H1 (cell line): Measurements from ENCODE around the gene RIMS1. TPM values are rescaled to one million over a fixed set of nuclear protein-coding genes. Genes with fewer than 3 reads are reported as not detected.

ENCODE experiments used
- CTCF ChIA-PET: fragments of 300-600 bp; sonication (Branson Sonifier 250); formaldehyde crosslinking; loops from one replicate; lab custom pipeline; 2021; ENCODE audit not compliant: partially characterized antibody; lab: Charles Lee
- POLR2A ChIA-PET: fragments of 300-600 bp; sonication (Branson Sonifier 250); formaldehyde crosslinking; loops from one replicate; lab custom pipeline; 2021; ENCODE audit warnings: inconsistent platforms; ENCODE audit not compliant: partially characterized antibody; lab: Charles Lee
- DNase-seq, 2 experiments: peaks; one replicate each; pipeline versions ENCODE4 v3.0.0 to v3.0.0-alpha.2; 2010 to 2022; ENCODE audit warnings: low spot score in 2 of 2, low read depth in 1 of 2, mixed read lengths in 1 of 2
- FAIRE-seq: peaks from 2 replicates; lab custom pipeline; 2011; peaks lifted over from hg19 to GRCh38; lab: Jason Lieb, UNC
- H2AFZ ChIP-seq: 2 replicates; pipeline ENCODE4 v1.8.1; 2012; ENCODE audit warnings: low read length, inconsistent platforms
- H2AK5ac ChIP-seq: 2 replicates; pipeline ENCODE4 v1.6.1; 2013; ENCODE audit warnings: low read depth, low read length
- H2BK120ac ChIP-seq: replicated peaks from 2 replicates; pipeline ENCODE3; 2013; ENCODE audit warnings: low read depth, low read length, inconsistent platforms
- H2BK12ac ChIP-seq: 2 replicates; pipeline ENCODE4 v1.6.1; 2013; ENCODE audit warnings: low read depth, low read length
- H2BK15ac ChIP-seq: 2 replicates; pipeline ENCODE4 v1.6.1; 2013; ENCODE audit warnings: low read length
- H2BK20ac ChIP-seq: 2 replicates; pipeline ENCODE4 v1.6.1; 2013; ENCODE audit warnings: low read length
- H2BK5ac ChIP-seq: 2 replicates; pipeline ENCODE4 v1.6.1; 2013; ENCODE audit warnings: low read depth, low read length
- H3K14ac ChIP-seq: 2 replicates; pipeline ENCODE4 v1.6.1; 2013; ENCODE audit warnings: inconsistent platforms; ENCODE audit not compliant: insufficient read length
- H3K18ac ChIP-seq: 2 replicates; pipeline ENCODE4 v1.6.1; 2013; ENCODE audit warnings: low read length; ENCODE audit errors: extremely low read depth
- H3K23ac ChIP-seq: 2 replicates; pipeline ENCODE4 v1.6.1; 2013; ENCODE audit warnings: inconsistent platforms; ENCODE audit not compliant: insufficient read length
- H3K23me2 ChIP-seq: 2 replicates; pipeline ENCODE4 v1.6.1; 2013; ENCODE audit warnings: low read depth, low read length
- H3K27ac ChIP-seq: 2 replicates; pipeline ENCODE4 v1.6.1; 2011; ENCODE audit warnings: low read depth, low read length, inconsistent platforms
- H3K27me3 ChIP-seq, 4 experiments: replicated peaks in 1 of 4; 1 replicate in 1 of 4; 2 replicates in 3 of 4; pipeline versions ENCODE4 v1.6.1 to v1.8.1; 2011 to 2013; ENCODE audit warnings: low read length in 3 of 4, mild to moderate bottlenecking in 3 of 4, inconsistent platforms in 2 of 4, mixed read lengths in 2 of 4, moderate library complexity in 1 of 4; ENCODE audit not compliant: control insufficient read depth in 3 of 4, insufficient read depth in 3 of 4; ENCODE audit errors: extremely low read depth in 1 of 4
- H3K36me3 ChIP-seq, 4 experiments: 2 replicates each; pipeline versions ENCODE4 v1.6.1 to v1.8.1; 2011 to 2013; ENCODE audit warnings: mild to moderate bottlenecking in 4 of 4, low read length in 3 of 4, moderate library complexity in 2 of 4, control low read depth in 1 of 4, inconsistent platforms in 1 of 4; ENCODE audit not compliant: insufficient read depth in 4 of 4, control insufficient read depth in 2 of 4
- H3K4ac ChIP-seq: replicated peaks from 2 replicates; pipeline ENCODE3; 2013; ENCODE audit warnings: low read length, low read depth, mixed read lengths, inconsistent platforms; ENCODE audit not compliant: insufficient read length
- H3K4me1 ChIP-seq, 4 experiments: replicated peaks in 1 of 4; 1 replicate in 1 of 4; 2 replicates in 3 of 4; pipeline versions ENCODE4 v1.6.1 to v1.8.1; 2011 to 2013; ENCODE audit warnings: low read length in 3 of 4, inconsistent platforms in 2 of 4, mixed read lengths in 1 of 4; ENCODE audit not compliant: insufficient read depth in 4 of 4, control insufficient read depth in 3 of 4
- H3K4me2 ChIP-seq, 2 experiments: 2 replicates each; pipeline versions ENCODE4 v1.6.1 to v1.8.1; 2011 to 2013; ENCODE audit warnings: low read depth in 2 of 2, low read length in 2 of 2, control low read depth in 1 of 2, inconsistent platforms in 1 of 2, mild to moderate bottlenecking in 1 of 2; ENCODE audit not compliant: insufficient read depth in 1 of 2
- H3K4me3 ChIP-seq, 4 experiments: fragments of 200-600, 300-600 bp in 1 of 4; sonication (generic), shearing (Covaris generic), sonication (Bioruptor Twin) in 1 of 4; 2 replicates each; pipeline versions ENCODE4 v1.5.1 to v1.8.1; 2011 to 2016; ENCODE audit warnings: low read length in 4 of 4, low read depth in 3 of 4, control low read depth in 2 of 4, inconsistent platforms in 2 of 4, mild to moderate bottlenecking in 2 of 4, mixed read lengths in 1 of 4, moderate library complexity in 1 of 4; ENCODE audit not compliant: insufficient read depth in 2 of 4; ENCODE audit errors: extremely low read depth in 1 of 4
- H3K56ac ChIP-seq: replicated peaks from 2 replicates; pipeline ENCODE3; 2013; ENCODE audit warnings: low read depth, mild to moderate bottlenecking, mixed read lengths, low read length, inconsistent platforms; ENCODE audit not compliant: insufficient read length
- H3K79me1 ChIP-seq: 2 replicates; pipeline ENCODE4 v1.6.1; 2013; ENCODE audit warnings: low read depth, low read length, control low read depth
- H3K79me2 ChIP-seq, 2 experiments: 2 replicates each; pipeline versions ENCODE4 v1.6.1 to v1.8.1; 2012 to 2013; ENCODE audit warnings: low read length in 2 of 2, mild to moderate bottlenecking in 2 of 2, inconsistent platforms in 1 of 2; ENCODE audit not compliant: insufficient read depth in 2 of 2, control insufficient read depth in 1 of 2
- H3K9ac ChIP-seq, 4 experiments: replicated peaks in 1 of 4; 1 replicate in 1 of 4; 2 replicates in 3 of 4; pipeline versions ENCODE4 v1.6.1 to v1.8.1; 2011 to 2013; ENCODE audit warnings: low read depth in 3 of 4, low read length in 3 of 4, control low read depth in 2 of 4, mild to moderate bottlenecking in 2 of 4, moderate library complexity in 2 of 4, inconsistent platforms in 1 of 4; ENCODE audit errors: extremely low read depth in 1 of 4
- H3K9me3 ChIP-seq, 2 experiments: 2 replicates each; pipeline versions ENCODE4 v1.6.1 to v1.8.1; 2012 to 2013; ENCODE audit warnings: mild to moderate bottlenecking in 2 of 2, moderate library complexity in 2 of 2, control low read depth in 1 of 2, inconsistent platforms in 1 of 2, low read depth in 1 of 2, low read length in 1 of 2, mixed read lengths in 1 of 2; ENCODE audit not compliant: insufficient read depth in 2 of 2
- H4K20me1 ChIP-seq, 2 experiments: replicated peaks in 1 of 2; 2 replicates each; pipeline versions ENCODE3 to v1.8.1; 2011 to 2013; ENCODE audit warnings: inconsistent platforms in 2 of 2, low read length in 2 of 2, mild to moderate bottlenecking in 1 of 2; ENCODE audit not compliant: insufficient read depth in 2 of 2, control insufficient read depth in 1 of 2
- H4K5ac ChIP-seq: 2 replicates; pipeline ENCODE4 v1.6.1; 2013; ENCODE audit warnings: low read length, low read depth, mixed read lengths, inconsistent platforms; ENCODE audit not compliant: insufficient read length
- H4K8ac ChIP-seq: 2 replicates; pipeline ENCODE4 v1.8.0; 2013; ENCODE audit warnings: mild to moderate bottlenecking, moderate library complexity, low read length, inconsistent platforms; ENCODE audit not compliant: insufficient read depth; ENCODE audit errors: extremely low read depth
- H4K91ac ChIP-seq: replicated peaks from 2 replicates; pipeline ENCODE3; 2013; ENCODE audit warnings: low read length, mixed read lengths, inconsistent platforms; ENCODE audit not compliant: insufficient read length
- ASH2L ChIP-seq: fragments of 200-600, 300-600 bp; sonication (generic); IDR thresholded peaks from one replicate; pipeline ENCODE4 v1.7.1; 2017; ENCODE audit warnings: low read length
- BACH1 ChIP-seq: IDR thresholded peaks from 2 replicates; pipeline ENCODE4 v1.6.1; 2012; ENCODE audit warnings: low read length, improper control_type of control experiment
- CEBPB ChIP-seq: IDR thresholded peaks from 2 replicates; pipeline ENCODE4 v1.6.1; 2012; ENCODE audit warnings: low read depth, low read length
- CTBP2 ChIP-seq: IDR thresholded peaks from 2 replicates; pipeline ENCODE4 v1.7.0; 2011; ENCODE audit warnings: borderline replicate concordance, mild to moderate bottlenecking, moderate library complexity, mixed read lengths, low read length; ENCODE audit not compliant: insufficient read depth, insufficient read length
- EZH2 ChIP-seq: fragments of 200-600 bp; sonication (generic); IDR thresholded peaks from 2 replicates; pipeline ENCODE4 v1.7.1; 2012; ENCODE audit warnings: low read depth, mild to moderate bottlenecking, moderate library complexity, low read length, inconsistent platforms; ENCODE audit not compliant: severe bottlenecking
- HDAC6 ChIP-seq: IDR thresholded peaks from one replicate; pipeline ENCODE4 v1.7.1; 2012; ENCODE audit warnings: low read depth, mild to moderate bottlenecking, inconsistent platforms, low read length, moderate library complexity
- KDM1A ChIP-seq: fragments of 200-600, 300-600 bp; sonication (generic); IDR thresholded peaks from 2 replicates; pipeline ENCODE4 v1.7.1; 2016; ENCODE audit warnings: mild to moderate bottlenecking, low read length, borderline replicate concordance
- POLR2A ChIP-seq, 2 experiments: IDR thresholded peaks; 1 replicate in 1 of 2; 2 replicates in 1 of 2; pipeline ENCODE4 v1.6.1; 2011; ENCODE audit warnings: low read depth in 2 of 2, low read length in 2 of 2, mild to moderate bottlenecking in 2 of 2; ENCODE audit errors: control extremely low read depth in 1 of 2
- POLR2AphosphoS5 ChIP-seq: IDR thresholded peaks from 2 replicates; pipeline ENCODE4 v1.6.1; 2011; ENCODE audit warnings: low read depth, low read length
- RFX5 ChIP-seq: IDR thresholded peaks from 2 replicates; pipeline ENCODE4 v1.6.1; 2011; ENCODE audit warnings: low read depth, low read length, improper control_type of control experiment, borderline replicate concordance
- RXRA ChIP-seq: IDR thresholded peaks from 2 replicates; pipeline ENCODE4 v1.6.1; 2011; ENCODE audit warnings: low read depth, mild to moderate bottlenecking, low read length, moderate library complexity; ENCODE audit not compliant: insufficient read depth
- SAP30 ChIP-seq: fragments of 300-600 bp; sonication (generic); IDR thresholded peaks from 2 replicates; pipeline ENCODE4 v1.7.1; 2012; ENCODE audit warnings: low read length, moderate library complexity, mild to moderate bottlenecking, inconsistent platforms; ENCODE audit not compliant: insufficient read depth, insufficient replicate concordance
- SIRT6 ChIP-seq: IDR thresholded peaks from one replicate; pipeline ENCODE4 v1.7.1; 2012; ENCODE audit warnings: low read length, inconsistent platforms
- SP1 ChIP-seq: IDR thresholded peaks from 2 replicates; pipeline ENCODE4 v1.6.1; 2011; ENCODE audit warnings: low read depth, low read length
- SRF ChIP-seq: IDR thresholded peaks from 2 replicates; pipeline ENCODE4 v1.6.1; 2011; ENCODE audit warnings: mild to moderate bottlenecking, low read depth, low read length, moderate library complexity
- YY1 ChIP-seq: IDR thresholded peaks from 2 replicates; pipeline ENCODE4 v1.6.1; 2011; ENCODE audit warnings: low read depth, mild to moderate bottlenecking, low read length
- WGBS, 2 experiments: shearing (Covaris generic) in 1 of 2; methylation state at CpG; one replicate each; pipeline versions ENCODE4 v1.1.6 to v1.1.7; 2013 to 2015; ENCODE audit warnings: low lambda C conversion rate in 2 of 2, mixed read lengths in 2 of 2, inconsistent platforms in 1 of 2, low coverage in 1 of 2, missing lambda C conversion rate in 1 of 2; ENCODE audit not compliant: insufficient replicate concordance in 2 of 2, insufficient coverage in 1 of 2, insufficient read length in 1 of 2; ENCODE audit errors: extremely low coverage in 1 of 2, missing lambda C conversion rate in 1 of 2; 5-methylcytosine and 5-hydroxymethylcytosine counted together
- polyA plus RNA-seq, 7 experiments: library from polyadenylated mRNA; depleted of rRNA in 3 of 7; stranded (reverse) in 5 of 7; unstranded in 2 of 7; fragments of >200 nt in 5 of 7; fragments of 200-250 nt in 2 of 7; gene quantifications; 1 replicate in 5 of 7; 2 replicates in 1 of 7; 4 replicates in 1 of 7; pipeline versions ENCODE4 v1.2.1 to v1.2.3, GENCODE V29; 2011 to 2013; ENCODE audit warnings: missing spikeins in 2 of 7, mixed read lengths in 2 of 7
- total RNA-seq: library from RNA; stranded (reverse); fragmentation: NEBNext Ultra II Directional; extraction: Animal tissue kit (Norgen Biotek cat#: 25700); gene quantifications from 2 replicates; pipeline ENCODE4 v1.2.1, GENCODE V29; 2021

The RIMS1 gene
- total and polyA plus RNA-seq, 2 of the 8 experiments (the other 6 are each of a cell fraction or from before 2014, with no cell fraction given), result 0.63 to 2.3 TPM

DNA sequence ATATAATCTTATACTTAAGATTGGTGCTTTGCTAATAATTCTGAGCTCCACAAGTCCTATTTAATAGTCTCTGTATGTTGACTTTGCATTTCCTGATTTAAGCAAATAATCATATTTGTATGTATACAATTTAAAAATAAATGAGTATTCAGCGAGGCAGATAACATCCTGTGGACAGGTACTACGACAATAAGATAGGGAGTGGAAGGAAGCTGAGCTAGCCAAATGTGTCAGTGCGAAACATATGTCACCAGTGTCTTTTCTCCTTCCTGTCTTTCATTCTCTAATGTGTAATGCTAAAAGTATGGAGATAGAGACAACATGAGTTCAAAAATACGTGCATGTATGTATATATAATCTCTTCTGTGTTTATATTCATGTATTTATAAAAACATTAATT lies 375.9 kb downstream of the RIMS1 start:
- FAIRE-seq (no peak), DNase-seq (no peak)
- H3K23ac ChIP-seq, result no peak overlapping the region
- H3K18ac ChIP-seq, result no peak overlapping the region
- no peak overlapping the region for H2BK15ac ChIP-seq
- H3K23me2 ChIP-seq, result no peaks in the 10 kb centered on the region
- H3K27ac ChIP-seq, result no peak overlapping the region
- no peaks in the 10 kb centered on the region for H3K36me3 ChIP-seq
- no peak overlapping the region for H4K8ac ChIP-seq
- H2BK5ac ChIP-seq, result no peak overlapping the region
- H2BK120ac ChIP-seq, result no peak overlapping the region
- no peak overlapping the region for H3K56ac ChIP-seq
- H3K27me3 ChIP-seq, result no peaks in the 10 kb centered on the region
- H3K4me2 ChIP-seq, result no peak overlapping the region
- no peaks in the 10 kb centered on the region for H3K79me2 ChIP-seq
- no peak overlapping the region for H3K9ac ChIP-seq
- no peak overlapping the region for H2AK5ac ChIP-seq
- H4K5ac ChIP-seq, result no peak overlapping the region
- WGBS, 2 experiments, result 90% methylated on average over 4 of the region's 4 CpGs; no CpG with 5 or more reads in 1 of the 2 experiments
- POLR2A ChIA-PET, result no interaction called here
- H3K4me3 ChIP-seq, result no peak overlapping the region
- no peak overlapping the region for H3K4ac ChIP-seq
- H3K9me3 ChIP-seq, result no peaks in the 10 kb centered on the region
- CTCF ChIA-PET, result no interaction called here
- H2BK20ac ChIP-seq, result no peak overlapping the region
- H2BK12ac ChIP-seq, result no peak overlapping the region
- no peaks in the 10 kb centered on the region for H3K79me1 ChIP-seq
- no peak overlapping the region for H4K91ac ChIP-seq
- H3K14ac ChIP-seq, result no peak overlapping the region
- peaks cover 0 to 4% (median 1%) of the 10 kb centered on the region in 4 experiments; a peak in 2 of 7 replicates for H3K4me1 ChIP-seq
- H2AFZ ChIP-seq, result no peak overlapping the region
- no peaks in the 10 kb centered on the region for H4K20me1 ChIP-seq
- TF ChIP-seq RXRA, result no peak
- TF ChIP-seq HDAC6, result no peak
- no peak for TF ChIP-seq EZH2
- TF ChIP-seq SIRT6, result no peak
- no peak for TF ChIP-seq YY1
- TF ChIP-seq POLR2AphosphoS5, result no peak
- no peak for TF ChIP-seq SP1
- TF ChIP-seq BACH1, result no peak
- TF ChIP-seq RFX5, result no peak
- no peak for TF ChIP-seq ASH2L
- no peak for TF ChIP-seq POLR2A (IDR thresholded peaks at IDR 0.05; ENCODE audit: control extremely low read depth in 1 of 2, low read depth in 2 of 2, low read length in 2 of 2)
- no peak for TF ChIP-seq SRF
- TF ChIP-seq SAP30, result no peak
- no peak for TF ChIP-seq CEBPB
- TF ChIP-seq KDM1A, result no peak
- TF ChIP-seq CTBP2, result no peak
